HepG2 (cell line): ENCODE results near the gene C9. TPM values are rescaled to one million over a fixed set of nuclear protein-coding genes. Genes with fewer than 3 reads are reported as not detected.
"Not testable (repeated sequence)": the region's sequence is repeated elsewhere in the genome, so short reads cannot be mapped to it uniquely, and the experiment has no call there.

ENCODE experiments used
- ATAC-seq: fragments of 200-7000 bp; cut with Tn5 transposase; 3 replicates; pipeline ENCODE4 v1.9.1; 2020; ENCODE audit warnings: mild to moderate bottlenecking, moderate library complexity
- BruUV-seq: library from RNA; stranded (reverse); fragments of 400-500 nt; replicated peaks from 2 replicates; lab custom pipeline; 2021; lab: Mats Ljungman, UMichigan
- CTCF ChIA-PET: fragments of 300-600 bp; formaldehyde crosslinking; extraction: SDS; loops from one replicate; lab custom pipeline; 2021; ENCODE audit warnings: low total read pairs, inconsistent platforms, low intra/inter-chr PET ratio; lab: Yijun Ruan, JAX
- POLR2A ChIA-PET: fragments of 350-600 bp; sonication (Branson Sonifier 250); formaldehyde crosslinking; loops from one replicate; lab custom pipeline; 2020; ENCODE audit warnings: antibody characterized with exemption, inconsistent platforms; lab: Yijun Ruan, JAX
- DNase-seq: peaks from one replicate; pipeline ENCODE4 v3.0.0-alpha.2; 2015; ENCODE audit warnings: low spot score
- FAIRE-seq: peaks from 3 replicates; lab custom pipeline; 2011; peaks lifted over from hg19 to GRCh38; lab: Jason Lieb, UNC
- H2AFZ ChIP-seq: one replicate; pipeline ENCODE4 v1.6.1; 2011; ENCODE audit warnings: low read length, inconsistent platforms
- H3K27ac ChIP-seq: fragments of 300-600 bp; 3 replicates; pipeline ENCODE4 v1.8.0; 2011; ENCODE audit warnings: mixed run types, mild to moderate bottlenecking, mixed read lengths, low read length, inconsistent platforms; ENCODE audit not compliant: insufficient read depth; ENCODE audit errors: extremely low read length
- H3K27me3 ChIP-seq, 2 experiments: fragments of 200-600 bp in 1 of 2; 2 replicates in 1 of 2; 3 replicates in 1 of 2; pipeline versions ENCODE4 v1.6.0 to v1.8.0; 2011; ENCODE audit warnings: low read length in 2 of 2, mild to moderate bottlenecking in 2 of 2, moderate library complexity in 2 of 2, inconsistent platforms in 1 of 2; ENCODE audit not compliant: insufficient read depth in 2 of 2, control insufficient read depth in 1 of 2
- H3K36me3 ChIP-seq, 2 experiments: fragments of 200-600 bp in 1 of 2; replicated peaks in 1 of 2; 2 replicates in 1 of 2; 3 replicates in 1 of 2; pipeline versions ENCODE4 v1.5.1 to v1.8.0; 2011; ENCODE audit warnings: low read length in 2 of 2, inconsistent platforms in 1 of 2; ENCODE audit not compliant: insufficient read depth in 2 of 2, control insufficient read depth in 1 of 2
- H3K4me1 ChIP-seq: 2 replicates; pipeline ENCODE4 v1.5.1; 2012; ENCODE audit warnings: low read length, inconsistent platforms; ENCODE audit not compliant: insufficient read depth
- H3K4me2 ChIP-seq: 2 replicates; pipeline ENCODE4 v1.6.0; 2011; ENCODE audit warnings: low read depth, low read length, inconsistent platforms
- H3K4me3 ChIP-seq, 3 experiments: fragments of 200-600 bp in 1 of 3; sonication (generic), shearing (Covaris generic) in 1 of 3; replicated peaks in 1 of 3; 2 replicates each; pipeline ENCODE4 v1.5.1; 2011 to 2016; ENCODE audit warnings: low read length in 3 of 3, inconsistent platforms in 2 of 3, low read depth in 2 of 3, mild to moderate bottlenecking in 2 of 3, control low read depth in 1 of 3, mixed read lengths in 1 of 3; ENCODE audit not compliant: insufficient read depth in 1 of 3
- H3K79me2 ChIP-seq: one replicate; pipeline ENCODE4 v1.6.1; 2011; ENCODE audit warnings: low read length, inconsistent platforms; ENCODE audit not compliant: insufficient read depth
- H3K9ac ChIP-seq: 2 replicates; pipeline ENCODE4 v1.6.0; 2011; ENCODE audit warnings: mild to moderate bottlenecking, low read depth, low read length, inconsistent platforms; ENCODE audit not compliant: insufficient read depth
- H3K9me3 ChIP-seq: 2 replicates; pipeline ENCODE4 v1.5.1; 2012; ENCODE audit warnings: mild to moderate bottlenecking, low read length
- H4K20me1 ChIP-seq: 2 replicates; pipeline ENCODE4 v1.6.0; 2011; ENCODE audit warnings: inconsistent platforms, mild to moderate bottlenecking, low read length, moderate library complexity; ENCODE audit not compliant: insufficient read depth
- WGBS: methylation state at CpG from one replicate; pipeline ENCODE4 v1.1.6; 2017; ENCODE audit warnings: low lambda C conversion rate; 5-methylcytosine and 5-hydroxymethylcytosine counted together
- in situ Hi-C: cut with HindIII; loops from 2 replicates; pipeline ENCODE4 v1.10.0; 2017; ENCODE audit warnings: low pct_unique_long_range_greater_than_20kb; ENCODE audit not compliant: extremely low pct_ligation_motif_present
- intact Hi-C: fragments of 100-400 bp; cut with micrococcal nuclease; formaldehyde crosslinking; loops from one replicate; pipeline ENCODE4 v1.10.0; 2022; ENCODE audit not compliant: unreplicated experiment
- polyA plus RNA-seq, 8 experiments: library from polyadenylated mRNA; depleted of rRNA in 3 of 8; stranded (reverse) in 7 of 8; unstranded in 1 of 8; fragments of >200 nt; fragmentation: Illumina TruSeq in 4 of 8; extraction: Trizol in 4 of 8; gene quantifications; 2 replicates each; pipeline versions ENCODE4 v1.2.1 to v1.2.3, GENCODE V29; 2011 to 2016; ENCODE audit warnings: low read depth in 4 of 8, missing spikeins in 1 of 8, mixed read lengths in 1 of 8; ENCODE audit not compliant: insufficient read depth in 1 of 8
- total RNA-seq, 5 experiments: library from RNA; depleted of rRNA; stranded (reverse); fragments of >200 nt; fragmentation: Illumina TruSeq; extraction: Trizol; gene quantifications; 2 replicates each; pipeline ENCODE4 v1.2.3, GENCODE V29; 2016; ENCODE audit warnings: low read depth in 1 of 5

Gene C9
- total and polyA plus RNA-seq, 2 of the 13 experiments (the other 11 are each of a cell fraction or from before 2014, with no cell fraction given), result not detected

DNA sequence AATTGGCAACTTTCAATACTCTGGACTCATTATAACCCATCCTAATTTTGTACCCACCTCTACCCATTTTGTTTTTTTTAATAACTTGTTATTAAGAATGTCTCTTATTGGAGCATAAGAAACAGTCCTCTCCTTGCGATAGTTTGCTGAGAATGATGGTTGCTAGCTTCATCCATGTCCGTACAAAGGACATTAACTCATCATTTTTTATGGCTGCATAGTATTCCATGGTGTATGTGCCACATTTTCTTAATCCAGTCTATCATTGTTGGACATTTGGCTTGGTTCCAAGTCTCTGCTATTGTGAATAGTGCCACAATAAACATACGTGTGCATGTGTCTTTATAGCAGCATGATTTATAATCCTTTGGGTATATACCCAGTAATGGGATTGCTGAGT lies 39.5 kb upstream of the C9 start:
- H3K27ac ChIP-seq, CTCF ChIA-PET, BruUV-seq, in situ Hi-C loops, H3K36me3 ChIP-seq, H3K9ac ChIP-seq, H2AFZ ChIP-seq, H3K4me3 ChIP-seq, H3K27me3 ChIP-seq, H3K9me3 ChIP-seq, POLR2A ChIA-PET, H4K20me1 ChIP-seq, intact Hi-C loops, DNase-seq, ATAC-seq, FAIRE-seq, H3K4me2 ChIP-seq, H3K79me2 ChIP-seq: not testable (repeated sequence)
- 97% methylated on average over 3 of the region's 3 CpGs for WGBS
- peaks cover 55% of the 10 kb centered on the region for H3K4me1 ChIP-seq

DNA sequence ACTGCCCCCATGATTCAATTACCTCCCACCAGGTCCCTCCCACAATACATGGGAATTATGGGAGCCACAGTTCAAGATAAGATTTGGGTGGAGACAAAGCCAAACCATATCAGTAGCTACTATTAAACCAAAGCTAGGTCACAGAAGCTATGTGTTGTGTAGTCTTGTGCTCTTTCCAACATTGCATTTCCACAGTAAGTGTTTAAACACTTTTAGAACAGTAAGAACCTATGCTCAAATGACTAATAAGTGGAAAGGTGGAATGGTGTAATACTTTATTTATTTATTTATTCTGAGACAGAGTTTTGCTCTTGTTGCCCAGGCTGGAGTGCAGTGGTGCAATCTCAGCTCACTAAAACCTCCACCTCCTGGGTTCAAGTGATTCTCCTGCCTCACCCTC lies 37.8 kb upstream of the C9 start:
- H3K79me2 ChIP-seq, intact Hi-C loops, H3K4me2 ChIP-seq, H3K4me3 ChIP-seq, FAIRE-seq, BruUV-seq, H3K9me3 ChIP-seq, DNase-seq, H3K36me3 ChIP-seq, H3K27me3 ChIP-seq, H4K20me1 ChIP-seq, H2AFZ ChIP-seq, in situ Hi-C loops, ATAC-seq, H3K27ac ChIP-seq, CTCF ChIA-PET, H3K9ac ChIP-seq: not testable (repeated sequence)
- POLR2A ChIA-PET, result interaction anchor here (1.9 to 4.9 kb wide), 2 partner anchors 10 to 22 kb away, joined by 10 to 33 read pairs; partner anchors contain the start of gene DAB2
- H3K4me1 ChIP-seq, result peaks cover 52% of the 10 kb centered on the region
